Endothelial cell of umbilical vein (primary cell): ENCODE results near the gene MAPK13. TPM values are rescaled to one million over a fixed set of nuclear protein-coding genes. Genes with fewer than 3 reads are reported as not detected.

Experiments
- BruUV-seq: library from RNA; stranded (reverse); fragments of 400-500 nt; replicated peaks from 2 replicates; lab custom pipeline; 2021; lab: Mats Ljungman, UMichigan
- CTCF ChIA-PET: fragments of 300-600, 350-600 bp; sonication (Branson Sonifier 250); formaldehyde crosslinking; loops from one replicate; lab custom pipeline; 2021; ENCODE audit warnings: antibody characterized with exemption, inconsistent platforms; lab: Charles Lee
- POLR2A ChIA-PET: fragments of 300-600, 350-600 bp; sonication (Branson Sonifier 250); formaldehyde crosslinking; loops from one replicate; lab custom pipeline; 2021; ENCODE audit warnings: antibody characterized with exemption, inconsistent platforms; lab: Charles Lee
- DNase-seq: peaks from one replicate; pipeline ENCODE4 v3.0.0-alpha.2; 2011; ENCODE audit warnings: low read depth, low spot score
- FAIRE-seq: peaks from 2 replicates; lab custom pipeline; 2011; peaks lifted over from hg19 to GRCh38; lab: Jason Lieb, UNC
- H2AFZ ChIP-seq: 2 replicates; pipeline ENCODE4 v1.6.0; 2012; ENCODE audit warnings: low read depth, low read length, control low read depth, inconsistent platforms
- H3K27ac ChIP-seq: 2 replicates; pipeline ENCODE4 v1.5.1; 2011; ENCODE audit warnings: low read depth, mild to moderate bottlenecking, control low read depth, low read length, moderate library complexity; ENCODE audit not compliant: insufficient read depth
- H3K27me3 ChIP-seq, 2 experiments: 2 replicates each; pipeline versions ENCODE4 v1.6.0 to v1.6.1; 2011; ENCODE audit warnings: low read length in 2 of 2, mixed read lengths in 1 of 2; ENCODE audit not compliant: control insufficient read depth in 2 of 2, insufficient read depth in 2 of 2
- H3K36me3 ChIP-seq, 2 experiments: 2 replicates in 1 of 2; 3 replicates in 1 of 2; pipeline ENCODE4 v1.5.1; 2011; ENCODE audit warnings: low read length in 2 of 2, mild to moderate bottlenecking in 1 of 2, moderate library complexity in 1 of 2; ENCODE audit not compliant: control insufficient read depth in 2 of 2, insufficient read depth in 2 of 2; ENCODE audit errors: extremely low read depth in 1 of 2
- H3K4me1 ChIP-seq: 3 replicates; pipeline ENCODE4 v1.5.1; 2011; ENCODE audit warnings: mild to moderate bottlenecking, low read length; ENCODE audit not compliant: control insufficient read depth, insufficient read depth; ENCODE audit errors: extremely low read depth
- H3K4me2 ChIP-seq: 2 replicates; pipeline ENCODE4 v1.6.1; 2011; ENCODE audit warnings: low read length, control low read depth, mixed read lengths; ENCODE audit not compliant: insufficient read depth
- H3K4me3 ChIP-seq, 3 experiments: fragments of 200-600 bp in 1 of 3; sonication (generic), shearing (Covaris generic) in 1 of 3; replicated peaks in 1 of 3; 2 replicates each; pipeline ENCODE4 v1.5.1; 2011 to 2016; ENCODE audit warnings: control low read depth in 3 of 3, low read length in 3 of 3, mild to moderate bottlenecking in 2 of 3, inconsistent platforms in 1 of 3, low read depth in 1 of 3, moderate library complexity in 1 of 3; ENCODE audit not compliant: insufficient read depth in 1 of 3
- H3K79me2 ChIP-seq: 2 replicates; pipeline ENCODE4 v1.6.0; 2012; ENCODE audit warnings: low read length, inconsistent platforms; ENCODE audit not compliant: control insufficient read depth, insufficient read depth
- H3K9ac ChIP-seq: replicated peaks from 2 replicates; pipeline ENCODE3; 2011; ENCODE audit warnings: low read length, control low read depth; ENCODE audit not compliant: insufficient read depth; ENCODE audit errors: extremely low read depth
- H3K9me1 ChIP-seq: replicated peaks from 3 replicates; pipeline ENCODE4 v1.6.0; 2011; ENCODE audit warnings: mild to moderate bottlenecking, low read length; ENCODE audit not compliant: control insufficient read depth, insufficient read depth; ENCODE audit errors: extremely low read depth
- H3K9me3 ChIP-seq: replicated peaks from 2 replicates; pipeline ENCODE4 v1.5.1; 2012; ENCODE audit warnings: low read length, inconsistent platforms; ENCODE audit not compliant: control insufficient read depth, insufficient read depth
- H4K20me1 ChIP-seq: replicated peaks from 2 replicates; pipeline ENCODE3; 2011; ENCODE audit warnings: mild to moderate bottlenecking, low read length; ENCODE audit not compliant: control insufficient read depth, insufficient read depth; ENCODE audit errors: extremely low read depth
- CTCF ChIP-seq, 2 donors: IDR thresholded peaks; 1 replicate in 1 of 2; 2 replicates in 1 of 2; pipeline ENCODE4 v1.5.1; 2011; ENCODE audit warnings: low read length in 2 of 2, mild to moderate bottlenecking in 2 of 2, moderate library complexity in 2 of 2, control low read depth in 1 of 2, inconsistent platforms in 1 of 2, low read depth in 1 of 2; ENCODE audit not compliant: insufficient read depth in 1 of 2; ENCODE audit errors: extremely low read depth in 1 of 2
- EZH2 ChIP-seq: IDR thresholded peaks from 2 replicates; pipeline ENCODE4 v1.6.1; 2012; ENCODE audit warnings: borderline replicate concordance, low read depth, mild to moderate bottlenecking, moderate library complexity, low read length, inconsistent platforms; ENCODE audit not compliant: severe bottlenecking
- FOS ChIP-seq: IDR thresholded peaks from 2 replicates; pipeline ENCODE4 v1.6.1; 2011; ENCODE audit warnings: mild to moderate bottlenecking, low read length, moderate library complexity, borderline replicate concordance; ENCODE audit not compliant: insufficient read depth
- GATA2 ChIP-seq: IDR thresholded peaks from 2 replicates; pipeline ENCODE4 v1.7.0; 2011; ENCODE audit warnings: low read depth, mild to moderate bottlenecking, moderate library complexity, mixed read lengths, low read length; ENCODE audit not compliant: insufficient read length, insufficient read depth
- JUN ChIP-seq: IDR thresholded peaks from 2 replicates; pipeline ENCODE4 v1.6.1; 2011; ENCODE audit warnings: borderline replicate concordance, low read depth; ENCODE audit not compliant: insufficient read length, insufficient read depth
- MAX ChIP-seq: IDR thresholded peaks from 2 replicates; pipeline ENCODE4 v1.6.1; 2011; ENCODE audit not compliant: insufficient read depth, insufficient read length
- MYC ChIP-seq: IDR thresholded peaks from one replicate; pipeline ENCODE4 v1.6.1; 2011; ENCODE audit warnings: mild to moderate bottlenecking, low read depth, low read length
- POLR2A ChIP-seq: IDR thresholded peaks from 2 replicates; pipeline ENCODE4 v1.6.1; 2012; ENCODE audit warnings: low read depth, mild to moderate bottlenecking, control low read depth, low read length
- POLR2AphosphoS5 ChIP-seq: IDR thresholded peaks from 2 replicates; pipeline ENCODE4 v1.6.1; 2012; ENCODE audit warnings: low read depth, mild to moderate bottlenecking, control low read depth, low read length, moderate library complexity; ENCODE audit not compliant: insufficient read depth
- dilution Hi-C: fragments of 300-500 bp; cut with MboI; formaldehyde crosslinking; loops from one replicate; pipeline ENCODE4 v1.15.0; 2019; ENCODE audit warnings: low sequenced_read_pairs; ENCODE audit not compliant: extremely low pct_ligation_motif_present
- intact Hi-C: fragments of 100-400 bp; cut with micrococcal nuclease; formaldehyde crosslinking; loops from one replicate; pipeline ENCODE4 v1.10.0; 2022
- polyA plus RNA-seq, 4 experiments: library from polyadenylated mRNA; depleted of rRNA in 3 of 4; stranded (reverse) in 3 of 4; unstranded in 1 of 4; fragments of >200 nt; gene quantifications; 2 replicates each; pipeline versions ENCODE4 v1.2.1 to v1.2.3, GENCODE V29; 2011 to 2012; ENCODE audit warnings: missing spikeins in 1 of 4
- total RNA-seq: library from RNA; stranded (reverse); gene quantifications from 2 replicates; pipeline ENCODE4 v1.2.3, GENCODE V29; 2021

Gene MAPK13
- total and polyA plus RNA-seq, 2 donors (not counting 3 experiments of a cell fraction or from before 2014, with no cell fraction given) = 9.0 to 11.6 TPM

DNA sequence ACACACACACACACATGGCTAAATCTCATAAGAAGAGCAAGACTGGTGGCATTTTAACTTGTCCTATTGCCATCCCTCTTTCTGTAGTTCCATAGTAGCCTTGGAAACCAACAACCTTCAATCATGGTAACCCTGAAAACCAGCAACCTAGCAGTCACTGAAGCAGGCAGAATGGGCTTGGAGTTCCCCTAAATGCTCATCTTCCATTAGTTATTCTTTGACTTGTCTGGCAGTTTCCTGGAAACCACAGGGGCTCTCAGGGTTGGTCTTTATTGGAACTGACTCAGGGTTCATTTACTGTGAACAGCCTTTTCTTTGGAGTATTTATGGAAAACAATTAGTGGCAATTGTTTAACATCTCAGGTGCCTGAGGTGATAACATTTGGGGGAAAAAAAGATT is 46.9 kb downstream of the MAPK13 start:
- POLR2A ChIA-PET = no interaction called here
- no peak for FAIRE-seq
- dilution Hi-C loops = no loop called here

More for the DNA sequence above, 46.9 kb downstream of the MAPK13 start:
- Histone ChIP-seq H3K79me2 (no peaks in the 10 kb centered on the region), H3K4me1 (no peaks in the 10 kb centered on the region), H3K27ac (no peak overlapping the region), H3K27me3 (peaks cover 0 to 4% of the 10 kb centered on the region in 2 experiments), H3K9ac (no peak overlapping the region), H3K9me1 (no peaks in the 10 kb centered on the region), H4K20me1 (no peaks in the 10 kb centered on the region), H3K36me3 (no peaks in the 10 kb centered on the region), H2AFZ (no peak overlapping the region), H3K4me2 (no peak overlapping the region), H3K9me3 (no peaks in the 10 kb centered on the region), H3K4me3 (no peak overlapping the region)
- intact Hi-C loops = no loop called here
- TF ChIP-seq MAX = no peak
- TF ChIP-seq EZH2 = no peak
- TF ChIP-seq POLR2AphosphoS5 = no peak
- no peak for TF ChIP-seq FOS
- no peak for TF ChIP-seq JUN
- TF ChIP-seq CTCF (IDR thresholded peaks at IDR 0.05; ENCODE audit: extremely low read depth in 1 of 2, insufficient read depth in 1 of 2, low read depth in 1 of 2, low read length in 2 of 2) = no peak
- no peak for TF ChIP-seq GATA2
- no peak for TF ChIP-seq POLR2A
- TF ChIP-seq MYC = no peak
- no TSS peak for BruUV-seq
- CTCF ChIA-PET = no interaction called here
- DNase-seq = no peak
